Fibroblast of skin of right quadriceps (primary cell): Measurements from ENCODE around the gene SWI5.
"Not testable (repeated sequence)": the region's sequence is repeated elsewhere in the genome, so short reads cannot be mapped to it uniquely, and the experiment has no call there.

Source experiments
- DNase-seq: peaks from one replicate; pipeline ENCODE4 v3.0.0-alpha.2; 2013

The SWI5 gene

GRCh38 chr9:128276008-128276573 lies at the start of gene SWI5:
TSS of gene SWI5 (plus strand) at chr9:128276276.
- DNase-seq = peak; percentile 99

GRCh38 chr9:128226412-128226801 lies 49.7 kb upstream of the SWI5 start:
- DNase-seq = no peak

GRCh38 chr9:128230897-128231296 lies 45.2 kb upstream of the SWI5 start:
- not testable (repeated sequence) for DNase-seq

GRCh38 chr9:128231638-128232527 lies 44.2 kb upstream of the SWI5 start:
- no peak for DNase-seq

GRCh38 chr9:128232528-128233428 lies 43.3 kb upstream of the SWI5 start:
- DNase-seq = no peak

- DNase-seq = no peak
These were observed 42.2 kb upstream of the SWI5 start for GRCh38 chr9:128233817-128234406.

- no peak for DNase-seq
These were observed 34.0 kb upstream of the SWI5 start for GRCh38 chr9:128242124-128242523.

GRCh38 chr9:128242828-128243214 lies 33.3 kb upstream of the SWI5 start:
- no peak for DNase-seq

- DNase-seq = peak; percentile 70
These were observed 32.7 kb upstream of the SWI5 start for GRCh38 chr9:128243215-128244018.

- DNase-seq = no peak
These were observed 31.8 kb upstream of the SWI5 start for GRCh38 chr9:128244091-128244836.

- peak; percentile 96 for DNase-seq
These were observed 31.2 kb upstream of the SWI5 start for GRCh38 chr9:128244837-128245231.

- peak; percentile 82 for DNase-seq
These were observed 30.5 kb upstream of the SWI5 start for GRCh38 chr9:128245421-128246151.

- no peak for DNase-seq
These were observed 29.6 kb upstream of the SWI5 start for GRCh38 chr9:128246471-128246870.

- DNase-seq = no peak
These were observed 28.8 kb upstream of the SWI5 start for GRCh38 chr9:128247226-128247803.

- DNase-seq = no peak
These were observed 26.5 kb upstream of the SWI5 start for GRCh38 chr9:128249558-128249907.

GRCh38 chr9:128249908-128250838 lies 25.9 kb upstream of the SWI5 start:
- DNase-seq = peak; percentile 67

GRCh38 chr9:128250839-128251731 lies 25.0 kb upstream of the SWI5 start:
- DNase-seq = no peak

GRCh38 chr9:128251732-128252100 lies 24.4 kb upstream of the SWI5 start:
- DNase-seq = no peak
